Effector CD4-positive, alpha-beta T cell (primary cell): ENCODE data around the gene DNAJB13. TPM values are rescaled to one million over a fixed set of nuclear protein-coding genes. Genes with fewer than 3 reads are reported as not detected.
"Not testable (repeated sequence)": the region's sequence is repeated elsewhere in the genome, so short reads cannot be mapped to it uniquely, and the experiment has no call there.

ENCODE experiments used
- DNase-seq: peaks from one replicate; pipeline ENCODE4 v3.0.0-alpha.2; 2020
- total RNA-seq: gene quantifications from one replicate; lab custom pipeline; 2026; lab: John Stamatoyannopoulos, UW

Gene DNAJB13
- not detected for total RNA-seq

GRCh38 chr11:73950869-73951710 is at the start of gene DNAJB13:
Gene DNAJB13 (plus strand): TSS chr11:73951026. CDS start chr11:73951070, 44 bp downstream.
- no peak for DNase-seq

- no peak for DNase-seq
These were observed 48.5 kb upstream of the DNAJB13 start for GRCh38 chr11:73902303-73902702.

- no peak for DNase-seq
These were observed 43.6 kb upstream of the DNAJB13 start for GRCh38 chr11:73907191-73907590.

- DNase-seq, result no peak
These were observed 38.8 kb upstream of the DNAJB13 start for GRCh38 chr11:73912026-73912425.

- DNase-seq, result no peak
These were observed 37.4 kb upstream of the DNAJB13 start for GRCh38 chr11:73913472-73913871.

- DNase-seq, result no peak
These were observed 36.5 kb upstream of the DNAJB13 start for GRCh38 chr11:73914284-73914683.

- no peak for DNase-seq
These were observed 34.4 kb upstream of the DNAJB13 start for GRCh38 chr11:73916435-73916834.

GRCh38 chr11:73921180-73921579 is 29.6 kb upstream of the DNAJB13 start:
- DNase-seq, result no peak

GRCh38 chr11:73929388-73929787 is 21.4 kb upstream of the DNAJB13 start:
- no peak for DNase-seq

GRCh38 chr11:73931039-73931645 is 19.7 kb upstream of the DNAJB13 start:
- no peak for DNase-seq

GRCh38 chr11:73931951-73932350 is 18.9 kb upstream of the DNAJB13 start:
- no peak for DNase-seq

- no peak for DNase-seq
These were observed 18.0 kb upstream of the DNAJB13 start for GRCh38 chr11:73932781-73933180.

GRCh38 chr11:73936047-73936446 is 14.8 kb upstream of the DNAJB13 start:
- DNase-seq, result not testable (repeated sequence)

GRCh38 chr11:73939096-73939495 is 11.7 kb upstream of the DNAJB13 start:
- DNase-seq, result no peak

GRCh38 chr11:73940801-73941570 is 9.8 kb upstream of the DNAJB13 start:
- no peak for DNase-seq

- no peak for DNase-seq
These were observed 8.8 kb upstream of the DNAJB13 start for GRCh38 chr11:73942010-73942409.

- DNase-seq, result no peak
These were observed 6.7 kb upstream of the DNAJB13 start for GRCh38 chr11:73944085-73944484.

- no peak for DNase-seq
These were observed 5.9 kb upstream of the DNAJB13 start for GRCh38 chr11:73944901-73945300.

- no peak for DNase-seq
These were observed 5.4 kb upstream of the DNAJB13 start for GRCh38 chr11:73945396-73945795.

- no peak for DNase-seq
These were observed 3.9 kb upstream of the DNAJB13 start for GRCh38 chr11:73946798-73947458.

- DNase-seq, result no peak
These were observed 1.6 kb upstream of the DNAJB13 start for GRCh38 chr11:73949246-73949645.

- DNase-seq, result no peak
These were observed 914 bp upstream of the DNAJB13 start for GRCh38 chr11:73949912-73950311.

GRCh38 chr11:73951797-73952196 is 971 bp downstream of the DNAJB13 start:
- no peak for DNase-seq
